Measurements from ENCODE around the gene TRAPPC10. TPM values are rescaled to one million over a fixed set of nuclear protein-coding genes. Genes with fewer than 3 reads are reported as not detected.

Gene TRAPPC10
- total RNA-seq, 1 experiment from 2014 or later: 32.9 TPM

GRCh38 chr21:44066116-44066515 is 54.0 kb downstream of the TRAPPC10 start:
- no peaks in the 10 kb centered on the region; the same call in 1 of the 2 replicates for H3K27me3 Mint-ChIP-seq (ENCODE audit: low read depth)
- H3T11ph ChIP-seq (ENCODE audit: low read length): no peak overlapping the region
- H3K56ac ChIP-seq (ENCODE audit: insufficient read length, low read depth, low read length): no peak overlapping the region
- no peak overlapping the region for H4K91ac ChIP-seq (ENCODE audit: insufficient read length, low read depth, low read length)
- H3K36me3 Mint-ChIP-seq (ENCODE audit: insufficient read depth in 1 of 3, low read depth in 3 of 3): peaks cover 4 to 47% (median 23%) of the 10 kb centered on the region in 3 experiments; a peak in 6 of 7 replicates
- H3K23ac ChIP-seq (ENCODE audit: insufficient read length, low read depth, low read length): no peak overlapping the region
- H3K4ac ChIP-seq (ENCODE audit: low read depth, low read length): no peak overlapping the region
- H3K9me3 ChIP-seq (ENCODE audit: control insufficient read depth, low read depth, low read length): no peaks in the 10 kb centered on the region
- no peak overlapping the region for H3K27ac ChIP-seq (ENCODE audit: insufficient read length, low read depth, low read length)
- H4K5ac ChIP-seq (ENCODE audit: insufficient read length, low read depth, low read length): no peak overlapping the region
- no peaks in the 10 kb centered on the region for H3K79me1 ChIP-seq (ENCODE audit: insufficient read depth, low read depth, low read length, poor library complexity, severe bottlenecking)
- no peaks in the 10 kb centered on the region for H3K4me1 ChIP-seq (ENCODE audit: insufficient read depth, low read length)
- H3K23me2 ChIP-seq (ENCODE audit: insufficient read length, low read depth, low read length, poor library complexity, severe bottlenecking): no peaks in the 10 kb centered on the region
- H3K4me3 Mint-ChIP-seq: no peak overlapping the region
- H3K9me3 Mint-ChIP-seq: no peaks in the 10 kb centered on the region
- H2AK5ac ChIP-seq (ENCODE audit: insufficient read length, low read length): no peak overlapping the region
- H2AFZ ChIP-seq (ENCODE audit: low read length): no peak overlapping the region
- H2BK12ac ChIP-seq (ENCODE audit: insufficient read length, low read depth, low read length): no peak overlapping the region
- H2BK5ac ChIP-seq (ENCODE audit: insufficient read length, low read length): no peak overlapping the region
- peak overlapping the region in 2 of 3 experiments; percentile 76 to 80; a peak in 3 of 7 replicates for H3K27ac Mint-ChIP-seq
- no peak for TF ChIP-seq CTCF (conservative IDR thresholded peaks at IDR 0.05)
- no peak overlapping the region for H4K8ac ChIP-seq (replicated peaks; ENCODE audit: insufficient read length, low read depth, low read length)
- H3K14ac ChIP-seq (ENCODE audit: insufficient read depth, low read length): no peak overlapping the region
- H2BK120ac ChIP-seq (ENCODE audit: low read depth, low read length, poor library complexity, severe bottlenecking): no peak overlapping the region
- no CpG with 5 or more reads among the region's 10 CpGs for WGBS (ENCODE audit: extremely low coverage, insufficient read length, low lambda C conversion rate)
- no peak overlapping the region for H2BK20ac ChIP-seq (ENCODE audit: low read depth, low read length, poor library complexity, severe bottlenecking)
- H3K27me3 ChIP-seq (ENCODE audit: insufficient read depth, low read length): no peaks in the 10 kb centered on the region
- H2BK15ac ChIP-seq (ENCODE audit: low read depth, low read length): no peak overlapping the region
- no peak overlapping the region for H3K9ac ChIP-seq (ENCODE audit: extremely low read depth, insufficient read length, low read length)
- no peak for DNase-seq
- H3K18ac ChIP-seq (ENCODE audit: insufficient read length, low read depth, low read length): no peak overlapping the region
- H3K4me1 Mint-ChIP-seq: peaks cover 10 to 13% of the 10 kb centered on the region in 2 experiments
- no peaks in the 10 kb centered on the region for H4K20me1 ChIP-seq (ENCODE audit: control insufficient read depth, insufficient read depth, insufficient read length)
- peaks cover 2% of the 10 kb centered on the region; the same call in 1 of the 2 replicates for H3K79me2 ChIP-seq (ENCODE audit: insufficient read depth, low read length)
- no peak overlapping the region for H3K4me2 ChIP-seq (ENCODE audit: insufficient read depth, insufficient read length, low read length)

Measured in H9 (cell line).